Heart right ventricle (tissue), 16 donors: Measurements from ENCODE around the gene CABP7. TPM values are rescaled to one million over a fixed set of nuclear protein-coding genes. Genes with fewer than 3 reads are reported as not detected.

ENCODE experiments used
- ATAC-seq, 8 donors: fragments of 200-7000 bp; cut with Tn5 transposase; one replicate each; pipeline ENCODE4 v1.9.1; 2020; ENCODE audit warnings: mild to moderate bottlenecking in 8 of 8, moderate library complexity in 8 of 8, moderate number of reproducible peaks in 1 of 8
- DNase-seq, 2 donors: peaks; one replicate each; pipeline ENCODE4 v3.0.0-alpha.2; 2020
- H3K27ac ChIP-seq, 10 donors: fragments of 200-600 bp; sonication (generic) in 2 of 10; one replicate each; pipeline versions ENCODE4 v1.5.0 to v1.8.0; 2020 to 2022; ENCODE audit warnings: mild to moderate bottlenecking in 3 of 10
- H3K27me3 ChIP-seq, 7 donors: fragments of 200-600 bp; one replicate each; pipeline ENCODE4 v1.8.0; 2021 to 2022; ENCODE audit warnings: mild to moderate bottlenecking in 2 of 7
- H3K36me3 ChIP-seq, 9 donors: fragments of 200-600 bp; sonication (generic) in 1 of 9; one replicate each; pipeline versions ENCODE4 v1.5.0 to v1.8.0; 2020 to 2022; ENCODE audit warnings: mild to moderate bottlenecking in 2 of 9
- H3K4me1 ChIP-seq, 9 donors: fragments of 200-600 bp; sonication (generic) in 1 of 9; one replicate each; pipeline versions ENCODE4 v1.5.0 to v1.8.0; 2020 to 2022; ENCODE audit warnings: mild to moderate bottlenecking in 4 of 9
- H3K4me3 ChIP-seq, 10 donors: fragments of 200-600 bp; sonication (generic) in 2 of 10; one replicate each; pipeline versions ENCODE4 v1.5.0 to v1.8.0; 2020 to 2022; ENCODE audit warnings: mild to moderate bottlenecking in 7 of 10, moderate library complexity in 2 of 10
- H3K9me3 ChIP-seq, 11 donors: fragments of 200-600 bp in 10 of 11; sonication (generic) in 2 of 11; one replicate each; pipeline versions ENCODE4 v1.5.0 to v1.8.0; 2013 to 2022; ENCODE audit warnings: mild to moderate bottlenecking in 2 of 11, control low read depth in 1 of 11, moderate library complexity in 1 of 11
- WGBS, 2 donors: extraction: QIAGEN DNeasy Blood & Tissue Kit; methylation state at CpG; one replicate each; pipeline ENCODE4 v1.1.7; 2013; ENCODE audit warnings: inconsistent platforms in 1 of 2; 5-methylcytosine and 5-hydroxymethylcytosine counted together
- intact Hi-C, 10 donors: fragments of 100-400 bp; cut with DNase I; formaldehyde crosslinking; loops; one replicate each; pipeline versions ENCODE4 v1.11.1 to v1.14.2; 2022
- polyA plus RNA-seq, 2 donors: library from polyadenylated mRNA; stranded (reverse); fragments of 200-250 nt; gene quantifications; one replicate each; pipeline ENCODE4 v1.2.3, GENCODE V29; 2013
- total RNA-seq, 10 donors: library from RNA; stranded (reverse); fragmentation: NEBNext Ultra II Directional in 3 of 10; extraction: Animal tissue kit (Norgen Biotek cat#: 25700) in 3 of 10; gene quantifications; one replicate each; pipeline versions ENCODE4 v1.2.1 to v1.2.4, GENCODE V29; 2021 to 2023
- TF ChIP-seq, protein P1 (sequence below), 9 donors: fragments of 200-600 bp; sonication (generic) in 2 of 9; IDR thresholded peaks; one replicate each; pipeline versions ENCODE4 v1.5.0 to v1.8.0; 2021 to 2022; ENCODE audit warnings: antibody characterized with exemption in 9 of 9, mild to moderate bottlenecking in 5 of 9, moderate library complexity in 1 of 9
- donor health status: Arrhythmogenic right ventricular cardiomyopathy.
- donor health status: ischemic (EF 13 %, LVEDD 7.1; RV severe dilation, severe dysfunction).
- donor health status: healthy with polysubstance abuse.
- donor health status: DM: no; HTN: yes; CAD: no.
- donor health status: DM: no; HTN: no; CAD: no.
- donor health status: ischemic (EF 25% LVEDD 6.9; RV normal size, moderate dysfunction).
- donor health status: ischemic (EF 25% LVEDD 5.7; RV mildly dilated, moderate dysfunction).
- donor health status: healthy.
- donor health status: DM: yes; HTN: yes; CAD: no.
- donor health status: Ischemic cardiomyopathy.
- donor health status: ischemic (EF 35%, LVEDD 5.7; RV mildly dilated, moderate dysfunction).
- donor health status: nonischemic (EF 11% LVEDD 7.7; RV severe dilation, severe dysfunction).
- donor health status: DM: yes; HTN: yes; CAD: no.
- donor health status: PGD.
- donor health status: ischemic (EF 29% LVEDD 5.4; RV normal size, mild dysfunction).
- donor health status: nonischemic (EF 23%, LVEDD 6.1; RV moderate dilation, normal function).

The CABP7 gene
- total and polyA plus RNA-seq, 12 donors, result 0.07 to 0.15 TPM; not detected in 10

DNA sequence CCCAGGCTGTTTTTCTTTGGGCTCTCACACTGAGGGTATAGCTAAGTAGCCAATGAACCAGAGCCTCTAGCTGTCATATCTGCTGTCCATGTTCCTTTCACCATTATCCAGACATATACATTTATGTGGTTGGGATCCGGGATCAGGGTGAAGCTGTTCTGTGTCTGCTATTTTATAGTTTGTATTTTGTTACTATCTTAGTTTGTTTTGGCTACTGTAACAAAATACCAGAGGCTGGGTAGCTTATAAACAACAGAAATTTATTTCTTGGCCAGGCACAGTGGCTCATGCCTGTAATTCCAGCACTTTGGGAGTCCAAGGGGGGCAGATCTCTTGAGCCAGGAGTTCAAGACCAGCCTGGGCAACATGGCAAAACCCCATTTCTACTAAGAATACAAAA, 40.5 kb upstream of the CABP7 start:
- TF ChIP-seq, protein P1, sequence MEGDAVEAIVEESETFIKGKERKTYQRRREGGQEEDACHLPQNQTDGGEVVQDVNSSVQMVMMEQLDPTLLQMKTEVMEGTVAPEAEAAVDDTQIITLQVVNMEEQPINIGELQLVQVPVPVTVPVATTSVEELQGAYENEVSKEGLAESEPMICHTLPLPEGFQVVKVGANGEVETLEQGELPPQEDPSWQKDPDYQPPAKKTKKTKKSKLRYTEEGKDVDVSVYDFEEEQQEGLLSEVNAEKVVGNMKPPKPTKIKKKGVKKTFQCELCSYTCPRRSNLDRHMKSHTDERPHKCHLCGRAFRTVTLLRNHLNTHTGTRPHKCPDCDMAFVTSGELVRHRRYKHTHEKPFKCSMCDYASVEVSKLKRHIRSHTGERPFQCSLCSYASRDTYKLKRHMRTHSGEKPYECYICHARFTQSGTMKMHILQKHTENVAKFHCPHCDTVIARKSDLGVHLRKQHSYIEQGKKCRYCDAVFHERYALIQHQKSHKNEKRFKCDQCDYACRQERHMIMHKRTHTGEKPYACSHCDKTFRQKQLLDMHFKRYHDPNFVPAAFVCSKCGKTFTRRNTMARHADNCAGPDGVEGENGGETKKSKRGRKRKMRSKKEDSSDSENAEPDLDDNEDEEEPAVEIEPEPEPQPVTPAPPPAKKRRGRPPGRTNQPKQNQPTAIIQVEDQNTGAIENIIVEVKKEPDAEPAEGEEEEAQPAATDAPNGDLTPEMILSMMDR (IDR thresholded peaks at IDR 0.05), result no peak
- Histone ChIP-seq H3K4me3 (no peak overlapping the region), H3K27ac (no peak overlapping the region), H3K9me3 (no peaks in the 10 kb centered on the region), H3K4me1 (peaks cover 0 to 7% (median 0%) of the 10 kb centered on the region in 9 donors), H3K27me3 (no peaks in the 10 kb centered on the region), H3K36me3 (peaks cover 0 to 100% (median 52%) of the 10 kb centered on the region in 9 donors)
- 89 to 93% methylated on average over 1 of the region's 1 CpG for WGBS, 2 donors
- DNase-seq (no peak), ATAC-seq (no peak)
- intact Hi-C loops, result no loop called here

DNA sequence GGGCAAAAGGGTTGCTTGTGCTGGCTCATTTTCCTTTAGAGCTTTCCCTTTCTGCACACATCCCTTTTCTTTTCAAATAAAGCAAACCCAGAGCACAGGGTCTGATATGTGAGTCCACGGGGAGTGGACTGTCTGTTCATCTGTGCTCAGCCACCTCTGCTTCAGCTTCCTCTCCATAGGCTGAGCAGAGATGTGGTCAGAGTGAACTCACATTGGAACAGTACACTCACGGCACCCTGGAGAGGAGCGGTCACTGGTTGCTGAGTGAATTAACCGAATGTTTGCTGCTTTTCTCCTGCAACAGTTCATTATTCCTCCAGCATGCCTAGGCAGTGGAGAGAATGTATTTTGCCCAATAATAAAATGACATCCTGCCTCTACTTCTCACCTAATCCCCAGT, 36.3 kb upstream of the CABP7 start:
- H3K36me3 ChIP-seq, result peaks cover 0 to 100% (median 15%) of the 10 kb centered on the region in 9 donors
- H3K27ac ChIP-seq, result no peak overlapping the region
- no peak overlapping the region for H3K4me3 ChIP-seq
- DNase-seq, result no peak
- intact Hi-C loops, result loop anchor here in 2 of 10 donors (5.0 to 10.0 kb wide), 2 partner anchors 321 to 329 kb away; no protein-coding TSS in a partner anchor
- H3K9me3 ChIP-seq, result no peaks in the 10 kb centered on the region
- ATAC-seq, result no peak
- no peaks in the 10 kb centered on the region for H3K27me3 ChIP-seq
- H3K4me1 ChIP-seq, result peaks cover 0 to 7% (median 0%) of the 10 kb centered on the region in 9 donors
- 88 to 90% methylated on average over 4 of the region's 4 CpGs for WGBS, 2 donors
- TF ChIP-seq, protein P1 (IDR thresholded peaks at IDR 0.05), result no peak

DNA sequence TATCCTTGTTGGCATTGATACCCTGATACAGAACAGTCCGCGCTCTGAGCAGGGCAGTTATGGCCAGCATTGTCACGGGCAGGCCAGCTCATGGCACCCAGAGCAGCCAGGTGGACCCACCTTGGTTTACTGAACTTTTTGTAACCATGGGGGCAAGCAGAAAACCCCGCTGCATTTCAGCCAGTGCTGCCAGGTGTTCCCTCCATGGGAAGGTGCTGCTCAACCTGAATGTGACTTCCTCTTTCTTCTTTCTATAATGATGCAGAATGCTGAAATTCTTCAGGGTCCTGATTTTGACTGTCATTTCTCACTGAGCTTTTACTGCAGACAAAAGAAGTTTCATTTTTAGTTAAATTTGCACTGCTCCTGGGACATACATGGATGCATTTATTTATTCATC, 35.6 kb upstream of the CABP7 start:
- Histone ChIP-seq H3K4me1 (peaks cover 0 to 7% (median 0%) of the 10 kb centered on the region in 9 donors), H3K9me3 (no peaks in the 10 kb centered on the region), H3K4me3 (no peak overlapping the region), H3K27me3 (no peaks in the 10 kb centered on the region), H3K36me3 (peaks cover 0 to 94% (median 15%) of the 10 kb centered on the region in 9 donors), H3K27ac (no peak overlapping the region)
- intact Hi-C loops, result loop anchor here in 2 of 10 donors (5.0 to 10.0 kb wide), 2 partner anchors 321 to 328 kb away; no protein-coding TSS in a partner anchor
- 92 to 98% methylated on average over 4 of the region's 4 CpGs for WGBS, 2 donors
- no peak for DNase-seq
- TF ChIP-seq, protein P1 (IDR thresholded peaks at IDR 0.05), result no peak
- ATAC-seq, result no peak

DNA sequence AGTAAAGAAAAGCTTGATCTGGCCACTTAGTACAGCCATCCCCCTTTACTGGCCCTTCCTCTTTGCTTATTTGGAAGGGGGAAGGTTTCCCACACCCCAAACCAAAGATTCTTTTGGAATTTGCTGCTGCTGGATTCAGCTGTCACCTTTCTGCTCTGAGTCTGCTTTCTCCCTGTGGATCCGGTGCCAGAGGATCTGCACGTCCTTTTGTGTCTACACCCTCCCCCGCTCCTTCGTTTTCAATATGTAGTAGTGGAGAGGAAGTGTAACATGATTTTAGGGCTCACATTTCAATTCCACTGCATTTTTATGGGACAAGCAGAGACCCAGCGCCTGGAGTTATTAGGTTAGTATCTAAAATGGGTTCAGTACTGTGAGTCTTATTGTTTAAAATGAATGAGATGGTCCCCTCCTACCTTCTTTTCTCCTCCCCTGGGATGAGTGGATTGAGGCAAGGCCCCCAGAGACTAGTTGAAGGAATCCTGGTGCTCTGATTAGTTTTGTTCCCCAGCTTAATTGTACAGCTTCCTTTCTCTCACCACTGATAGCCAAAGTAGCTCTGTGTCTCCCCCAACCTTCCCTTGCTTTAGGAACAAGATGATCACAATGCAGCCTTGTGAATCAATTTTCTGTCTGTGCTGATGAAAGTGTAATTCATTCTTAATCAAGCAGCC, 30.5 kb upstream of the CABP7 start:
- TF ChIP-seq, protein P1 (IDR thresholded peaks at IDR 0.05), result no peak
- Histone ChIP-seq H3K4me1 (no peaks in the 10 kb centered on the region), H3K36me3 (peaks cover 0 to 79% (median 7%) of the 10 kb centered on the region in 9 donors), H3K27ac (no peak overlapping the region), H3K4me3 (no peak overlapping the region), H3K9me3 (no peaks in the 10 kb centered on the region), H3K27me3 (no peaks in the 10 kb centered on the region)
- 76 to 90% methylated on average over 5 of the region's 5 CpGs for WGBS, 2 donors
- DNase-seq (no peak), ATAC-seq (no peak)
- intact Hi-C loops, result loop anchor here in 5 of 10 donors (1.0 to 10.0 kb wide), 4 partner anchors 65 to 400 kb away; no protein-coding TSS in a partner anchor
